Thyroid gland (tissue), 4 donors: ENCODE data around the gene TMEM120B. TPM values are rescaled to one million over a fixed set of nuclear protein-coding genes. Genes with fewer than 3 reads are reported as not detected.

ENCODE experiments used
- total RNA-seq, 4 donors: library from RNA; depleted of rRNA; stranded (reverse); fragments of >200 nt; gene quantifications; one replicate each; pipeline ENCODE4 v1.2.3, GENCODE V29; 2016

TMEM120B gene
- total RNA-seq, 4 donors from 2014 or later = 12.5 to 15.4 (median 14.2) TPM

Other genes with a start within 250 kb of the TMEM120B start
- 10 to 100 TPM; 15.5 to 32.1 (median 21.2) TPM for gene KDM2B, start 131.7 kb upstream of the TMEM120B start, total RNA-seq
- 10 to 100 TPM; 12.7 to 27.1 (median 17.0) TPM for gene ORAI1, start 86.2 kb upstream of the TMEM120B start, total RNA-seq
- gene MORN3, start 43.1 kb upstream of the TMEM120B start, total RNA-seq = 1 to 10 TPM in 3 of 4 donors, under 1 TPM in 1; 0.40 to 2.3 (median 1.1) TPM
- 100 to 1,000 TPM in 1 of 4 donors, 10 to 100 TPM in 3; 22.8 to 105 (median 69.9) TPM for gene RHOF, start 80.9 kb downstream of the TMEM120B start, total RNA-seq
- 10 to 100 TPM in 3 of 4 donors, 1 to 10 TPM in 1; 7.3 to 16.5 (median 11.7) TPM for gene SETD1B, start 91.3 kb downstream of the TMEM120B start, total RNA-seq
- 1 to 10 TPM in 1 of 4 donors, under 1 TPM in 2, not detected in 1; 0.39 to 1.2 (median 0.78) TPM for gene HPD, start 146.1 kb downstream of the TMEM120B start, total RNA-seq
- gene PSMD9, start 176.0 kb downstream of the TMEM120B start, total RNA-seq = 100 to 1,000 TPM in 2 of 4 donors, 10 to 100 TPM in 2; 67.9 to 149 (median 97.4) TPM
- gene CFAP251, start 205.8 kb downstream of the TMEM120B start, total RNA-seq = 10 to 100 TPM; 17.7 to 27.0 (median 23.7) TPM